ENCODE measurements around the gene GAD1.

DNA sequence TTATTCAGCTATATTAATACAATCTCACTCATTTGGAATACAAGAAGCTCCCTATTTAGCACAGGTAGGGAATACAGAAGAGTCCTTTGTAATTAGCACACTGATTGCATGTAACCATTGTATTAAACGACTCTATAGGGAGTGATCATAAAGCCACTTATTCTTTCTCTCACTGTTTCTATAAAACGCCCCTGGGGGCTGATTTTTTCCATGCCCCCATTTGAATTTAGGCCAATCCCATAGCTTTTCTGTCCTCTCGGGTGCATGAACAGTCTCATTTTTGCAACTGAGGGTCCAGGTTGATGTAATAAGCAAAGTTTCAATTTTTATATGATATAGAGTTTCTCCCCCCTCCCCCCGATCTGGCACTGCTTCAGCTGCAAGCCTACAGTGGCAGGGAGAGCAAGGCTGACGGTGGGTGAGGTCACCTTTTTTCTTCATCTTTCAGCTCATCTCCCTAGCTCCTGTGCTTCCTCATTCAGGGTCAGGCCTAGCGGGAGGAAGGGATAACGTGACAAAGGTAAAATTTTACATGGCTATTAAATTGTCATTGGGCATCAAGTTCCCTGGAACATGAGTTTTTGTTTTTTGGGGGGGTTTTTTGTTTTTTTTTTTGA lies 45.7 kb downstream of the GAD1 start:
- TF ChIP-seq POLR2A (IDR thresholded peaks at IDR 0.05) (no peak), POLR2AphosphoS5 (IDR thresholded peaks at IDR 0.05) (no peak)
- TF ChIP-seq, protein P1, sequence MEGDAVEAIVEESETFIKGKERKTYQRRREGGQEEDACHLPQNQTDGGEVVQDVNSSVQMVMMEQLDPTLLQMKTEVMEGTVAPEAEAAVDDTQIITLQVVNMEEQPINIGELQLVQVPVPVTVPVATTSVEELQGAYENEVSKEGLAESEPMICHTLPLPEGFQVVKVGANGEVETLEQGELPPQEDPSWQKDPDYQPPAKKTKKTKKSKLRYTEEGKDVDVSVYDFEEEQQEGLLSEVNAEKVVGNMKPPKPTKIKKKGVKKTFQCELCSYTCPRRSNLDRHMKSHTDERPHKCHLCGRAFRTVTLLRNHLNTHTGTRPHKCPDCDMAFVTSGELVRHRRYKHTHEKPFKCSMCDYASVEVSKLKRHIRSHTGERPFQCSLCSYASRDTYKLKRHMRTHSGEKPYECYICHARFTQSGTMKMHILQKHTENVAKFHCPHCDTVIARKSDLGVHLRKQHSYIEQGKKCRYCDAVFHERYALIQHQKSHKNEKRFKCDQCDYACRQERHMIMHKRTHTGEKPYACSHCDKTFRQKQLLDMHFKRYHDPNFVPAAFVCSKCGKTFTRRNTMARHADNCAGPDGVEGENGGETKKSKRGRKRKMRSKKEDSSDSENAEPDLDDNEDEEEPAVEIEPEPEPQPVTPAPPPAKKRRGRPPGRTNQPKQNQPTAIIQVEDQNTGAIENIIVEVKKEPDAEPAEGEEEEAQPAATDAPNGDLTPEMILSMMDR (IDR thresholded peaks at IDR 0.05): no peak

Data from transverse colon (tissue), 4 donors.